HepG2 (cell line): ENCODE results near the gene USP10.

Source experiments
- BRCA1 ChIP-seq: sonication (generic); formaldehyde crosslinking; IDR thresholded peaks from 2 replicates; pipeline ENCODE4 v1.4.0; 2020; ENCODE audit warnings: missing genetic modification reagents
- SMAD3 ChIP-seq: sonication (generic); formaldehyde crosslinking; IDR thresholded peaks from 2 replicates; pipeline ENCODE4 v1.4.0; 2020; ENCODE audit warnings: missing genetic modification reagents
- SMC3 ChIP-seq: IDR thresholded peaks from 2 replicates; pipeline ENCODE4 v1.6.1; 2011; ENCODE audit warnings: low read length, improper control_type of control experiment
- SP2 ChIP-seq: sonication (generic); formaldehyde crosslinking; IDR thresholded peaks from 2 replicates; pipeline ENCODE4 v1.5.1; 2020; ENCODE audit warnings: mild to moderate bottlenecking, missing genetic modification reagents
- TCF7L2 ChIP-seq: IDR thresholded peaks from 2 replicates; pipeline ENCODE4 v1.6.1; 2011; ENCODE audit warnings: mild to moderate bottlenecking, low read depth, low read length, moderate library complexity

- TF ChIP-seq SMAD3 (no peak), TCF7L2 (no peak), SMC3 (no peak), BRCA1 (0 out of 2 replicates have a peak, but pooled peaks have one; percentile 22), SP2 (CRISPR knock-in tag) (no peak)
Observed at GRCh38 chr16:84699712-84700445, at the start of gene USP10.
